Vagina (tissue), 2 donors: Measurements from ENCODE around the gene COL9A3. TPM values are rescaled to one million over a fixed set of nuclear protein-coding genes. Genes with fewer than 3 reads are reported as not detected.

Source experiments
- DNase-seq, 2 donors: peaks; one replicate each; pipeline ENCODE4 v3.0.0-alpha.2; 2017; ENCODE audit errors: extremely low spot score in 2 of 2
- H3K27ac ChIP-seq: fragments of 200-600 bp; sonication (generic); one replicate; pipeline ENCODE4 v1.5.1; 2019
- H3K27me3 ChIP-seq: fragments of 200-600 bp; sonication (generic); one replicate; pipeline ENCODE4 v1.5.1; 2019
- H3K36me3 ChIP-seq, 2 donors: fragments of 200-600 bp; sonication (generic); one replicate each; pipeline ENCODE4 v1.5.1; 2017 to 2019
- H3K4me1 ChIP-seq: fragments of 200-600 bp; sonication (generic); one replicate; pipeline ENCODE4 v1.5.1; 2019
- H3K4me3 ChIP-seq, 2 donors: fragments of 200-600 bp; sonication (generic); 1 replicate in 1 of 2; 2 replicates in 1 of 2; pipeline ENCODE4 v1.5.1; 2016 to 2019
- H3K9me3 ChIP-seq: fragments of 200-600 bp; sonication (generic); one replicate; pipeline ENCODE4 v1.5.1; 2019
- POLR2A ChIP-seq, 2 donors: fragments of 450-650 bp; IDR thresholded peaks; one replicate each; pipeline ENCODE4 v1.6.1; 2017; ENCODE audit warnings: antibody characterized with exemption in 2 of 2, mild to moderate bottlenecking in 2 of 2, moderate library complexity in 2 of 2
- POLR2AphosphoS5 ChIP-seq, 2 donors: sonication (generic); formaldehyde crosslinking; IDR thresholded peaks; one replicate each; pipeline ENCODE4 v1.9.0; 2017; ENCODE audit warnings: antibody characterized with exemption in 2 of 2, mild to moderate bottlenecking in 2 of 2, low read depth in 1 of 2; ENCODE audit not compliant: insufficient read depth in 1 of 2
- intact Hi-C: fragments of 100-400 bp; cut with DNase I; formaldehyde crosslinking; loops from one replicate; pipeline ENCODE4 v1.15.1; 2023
- small RNA-seq: library from RNA; depleted of rRNA; stranded (forward); fragments of <200 nt; gene quantifications from one replicate; pipeline ENCODE3, GENCODE V24; 2016
- total RNA-seq: library from RNA; depleted of rRNA; stranded (reverse); fragments of >200 nt; gene quantifications from one replicate; pipeline ENCODE4 v1.2.3, GENCODE V29; 2016
- TF ChIP-seq, protein P1 (sequence below), 3 experiments: fragments of 450-650 bp in 2 of 3; fragments of 200-600 bp in 1 of 3; sonication (generic) in 1 of 3; IDR thresholded peaks; one replicate each; pipeline ENCODE4 v1.5.1; 2017 to 2019; ENCODE audit warnings: antibody characterized with exemption in 3 of 3, mild to moderate bottlenecking in 2 of 3, moderate library complexity in 2 of 3

The COL9A3 gene
- total RNA-seq, 1 donor from 2014 or later: 1.2 TPM

DNA sequence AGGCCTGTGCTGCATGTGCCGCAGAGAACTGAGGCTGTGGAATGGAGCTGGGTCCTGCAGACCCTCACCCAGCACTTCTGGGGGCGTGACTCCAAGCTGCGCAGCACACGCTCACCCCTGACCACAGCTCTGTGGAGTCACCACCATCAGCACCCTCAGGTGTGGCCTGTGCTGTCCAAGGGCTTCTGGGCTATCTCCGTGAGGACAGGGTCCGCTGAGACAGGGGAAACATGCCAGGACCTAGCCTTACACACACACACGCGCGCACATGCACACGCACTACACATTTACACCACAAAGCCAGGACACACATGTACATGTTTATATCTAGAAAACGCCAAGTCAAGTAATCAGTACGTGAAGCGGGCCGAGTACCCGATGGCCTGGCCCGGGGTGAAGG, 71.6 kb downstream of the COL9A3 start:
- Histone ChIP-seq H3K36me3 (peaks cover 5 to 57% of the 10 kb centered on the region in 2 donors), H3K4me3 (no peak overlapping the region), H3K9me3 (no peaks in the 10 kb centered on the region), H3K27me3 (no peaks in the 10 kb centered on the region), H3K27ac (no peak overlapping the region), H3K4me1 (no peaks in the 10 kb centered on the region)
- DNase-seq: no peak
- TF ChIP-seq, protein P1, sequence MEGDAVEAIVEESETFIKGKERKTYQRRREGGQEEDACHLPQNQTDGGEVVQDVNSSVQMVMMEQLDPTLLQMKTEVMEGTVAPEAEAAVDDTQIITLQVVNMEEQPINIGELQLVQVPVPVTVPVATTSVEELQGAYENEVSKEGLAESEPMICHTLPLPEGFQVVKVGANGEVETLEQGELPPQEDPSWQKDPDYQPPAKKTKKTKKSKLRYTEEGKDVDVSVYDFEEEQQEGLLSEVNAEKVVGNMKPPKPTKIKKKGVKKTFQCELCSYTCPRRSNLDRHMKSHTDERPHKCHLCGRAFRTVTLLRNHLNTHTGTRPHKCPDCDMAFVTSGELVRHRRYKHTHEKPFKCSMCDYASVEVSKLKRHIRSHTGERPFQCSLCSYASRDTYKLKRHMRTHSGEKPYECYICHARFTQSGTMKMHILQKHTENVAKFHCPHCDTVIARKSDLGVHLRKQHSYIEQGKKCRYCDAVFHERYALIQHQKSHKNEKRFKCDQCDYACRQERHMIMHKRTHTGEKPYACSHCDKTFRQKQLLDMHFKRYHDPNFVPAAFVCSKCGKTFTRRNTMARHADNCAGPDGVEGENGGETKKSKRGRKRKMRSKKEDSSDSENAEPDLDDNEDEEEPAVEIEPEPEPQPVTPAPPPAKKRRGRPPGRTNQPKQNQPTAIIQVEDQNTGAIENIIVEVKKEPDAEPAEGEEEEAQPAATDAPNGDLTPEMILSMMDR (IDR thresholded peaks at IDR 0.05): no peak
- TF ChIP-seq POLR2A (IDR thresholded peaks at IDR 0.05): no peak
- TF ChIP-seq POLR2AphosphoS5 (IDR thresholded peaks at IDR 0.05; ENCODE audit: insufficient read depth in 1 of 2, low read depth in 1 of 2): no peak
- intact Hi-C loops: no loop called here

DNA sequence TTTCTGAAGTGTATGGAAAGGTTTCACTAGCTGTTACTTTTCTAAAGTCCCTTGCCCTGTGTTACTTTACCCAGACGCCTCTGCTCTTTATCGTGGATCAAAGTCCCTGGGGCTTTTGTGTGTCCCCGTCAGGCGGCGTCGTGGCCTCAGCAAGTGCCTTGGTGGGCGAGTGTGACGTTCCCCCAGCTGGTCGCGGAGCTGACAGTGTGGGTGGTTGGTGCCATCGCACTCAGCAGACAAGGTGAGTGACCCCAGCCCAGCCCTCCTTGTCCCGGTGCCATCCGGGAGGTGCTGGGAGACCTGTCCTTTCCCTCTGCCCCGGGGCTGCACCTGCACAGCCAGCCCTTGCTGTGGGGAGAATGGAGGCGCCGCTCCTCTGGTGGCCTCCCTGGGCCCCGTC, 72.1 kb downstream of the COL9A3 start:
- Histone ChIP-seq H3K27me3 (no peaks in the 10 kb centered on the region), H3K9me3 (no peaks in the 10 kb centered on the region), H3K4me3 (no peak overlapping the region), H3K27ac (no peak overlapping the region), H3K4me1 (no peaks in the 10 kb centered on the region), H3K36me3 (peaks cover 5 to 62% of the 10 kb centered on the region in 2 donors)
- intact Hi-C loops: no loop called here
- TF ChIP-seq POLR2AphosphoS5 (IDR thresholded peaks at IDR 0.05; ENCODE audit: insufficient read depth in 1 of 2, low read depth in 1 of 2): no peak
- TF ChIP-seq POLR2A (IDR thresholded peaks at IDR 0.05): no peak
- TF ChIP-seq, protein P1 (IDR thresholded peaks at IDR 0.05): no peak
- no peak for DNase-seq

DNA sequence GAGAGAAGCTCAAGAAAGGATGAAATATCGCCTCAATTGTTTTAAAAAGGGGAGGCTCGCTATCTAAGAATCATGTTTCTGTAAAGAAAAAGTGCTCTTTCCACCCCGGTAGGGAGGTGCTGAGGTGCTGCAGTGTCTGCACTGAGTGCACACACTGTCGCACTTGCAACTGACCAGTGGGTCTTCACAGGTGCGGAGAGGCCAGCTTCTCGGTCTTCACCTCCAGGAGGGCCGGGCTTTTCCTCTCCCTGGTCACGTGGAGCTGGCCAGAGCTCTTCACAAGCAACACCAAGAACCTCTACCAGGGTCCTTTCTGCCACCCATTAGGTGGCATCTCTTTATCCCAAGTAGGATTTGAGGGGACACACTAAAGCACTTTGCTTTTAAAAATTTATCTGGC, 72.6 kb downstream of the COL9A3 start:
- H3K4me3 ChIP-seq: no peak overlapping the region
- no peak overlapping the region for H3K27ac ChIP-seq
- H3K9me3 ChIP-seq: no peaks in the 10 kb centered on the region
- H3K27me3 ChIP-seq: no peaks in the 10 kb centered on the region
- H3K36me3 ChIP-seq: peaks cover 5 to 67% of the 10 kb centered on the region in 2 donors
- intact Hi-C loops: no loop called here
- no peak for DNase-seq
- H3K4me1 ChIP-seq: no peaks in the 10 kb centered on the region
- TF ChIP-seq POLR2A (IDR thresholded peaks at IDR 0.05) (no peak), POLR2AphosphoS5 (IDR thresholded peaks at IDR 0.05; ENCODE audit: insufficient read depth in 1 of 2, low read depth in 1 of 2) (no peak)
- TF ChIP-seq, protein P1 (IDR thresholded peaks at IDR 0.05): no peak

DNA sequence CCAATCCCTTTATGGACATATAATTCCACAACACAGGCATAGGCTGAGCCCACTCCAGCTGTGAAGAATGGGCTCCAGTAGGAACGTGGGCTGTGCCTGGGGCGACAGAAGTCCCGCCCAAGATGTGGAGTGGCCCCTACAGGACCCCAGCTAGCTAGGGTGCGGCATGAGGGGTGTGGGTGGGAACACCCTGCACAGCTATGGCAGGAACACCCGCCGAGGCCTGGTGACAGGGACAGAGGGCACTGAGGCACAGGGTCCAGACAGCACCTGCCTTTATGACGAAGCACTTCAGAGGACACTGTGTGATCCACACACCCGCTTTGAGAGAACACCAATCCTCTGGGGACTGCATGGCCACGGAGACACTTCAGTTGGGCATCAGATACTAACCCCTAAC, 73.0 kb downstream of the COL9A3 start:
- Histone ChIP-seq H3K9me3 (no peaks in the 10 kb centered on the region), H3K4me1 (no peaks in the 10 kb centered on the region), H3K36me3 (peaks cover 5 to 71% of the 10 kb centered on the region in 2 donors), H3K27ac (no peak overlapping the region), H3K4me3 (no peak overlapping the region), H3K27me3 (no peaks in the 10 kb centered on the region)
- intact Hi-C loops: no loop called here
- TF ChIP-seq POLR2AphosphoS5 (IDR thresholded peaks at IDR 0.05; ENCODE audit: insufficient read depth in 1 of 2, low read depth in 1 of 2): no peak
- no peak for TF ChIP-seq POLR2A (IDR thresholded peaks at IDR 0.05)
- TF ChIP-seq, protein P1 (IDR thresholded peaks at IDR 0.05): no peak
- no peak for DNase-seq

DNA sequence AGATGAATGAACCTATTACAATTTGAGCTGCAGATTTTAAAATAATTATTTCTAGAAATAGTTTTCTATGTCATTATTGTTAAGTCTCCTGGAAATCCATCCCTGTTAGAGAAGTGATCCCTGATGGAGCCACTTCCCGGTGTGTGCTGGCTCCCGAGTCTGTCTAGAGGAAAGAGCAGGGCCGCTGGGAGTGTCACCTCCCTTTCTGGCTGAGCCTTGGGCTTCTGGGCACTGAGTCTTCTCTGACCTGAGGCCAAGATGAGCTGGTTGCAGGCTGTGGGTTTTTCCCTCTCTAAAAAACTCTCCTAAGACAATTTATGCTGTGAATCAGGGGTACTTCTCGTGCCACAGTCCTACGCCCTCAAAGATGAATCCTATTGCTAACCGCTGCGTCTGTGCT, 73.6 kb downstream of the COL9A3 start:
- Histone ChIP-seq H3K27ac (no peak overlapping the region), H3K36me3 (peaks cover 5 to 74% of the 10 kb centered on the region in 2 donors), H3K4me1 (no peaks in the 10 kb centered on the region), H3K9me3 (no peaks in the 10 kb centered on the region), H3K27me3 (no peaks in the 10 kb centered on the region), H3K4me3 (no peak overlapping the region)
- TF ChIP-seq, protein P1 (IDR thresholded peaks at IDR 0.05): no peak
- no peak for TF ChIP-seq POLR2A (IDR thresholded peaks at IDR 0.05)
- no peak for TF ChIP-seq POLR2AphosphoS5 (IDR thresholded peaks at IDR 0.05; ENCODE audit: insufficient read depth in 1 of 2, low read depth in 1 of 2)
- intact Hi-C loops: no loop called here
- no peak for DNase-seq

Small RNAs within 50 kb of the gene (small RNA-seq; reads per million reads assigned to genes)
- gene DPH3P1: not detected

Other genes with a start within 250 kb of the COL9A3 start
- gene SLCO4A1, start 174.5 kb upstream of the COL9A3 start, total RNA-seq: 45.9 TPM
- gene NTSR1, start 108.2 kb upstream of the COL9A3 start, total RNA-seq: 0.49 TPM
- gene MRGBP, start 20.6 kb upstream of the COL9A3 start, total RNA-seq: 10.6 TPM
- gene OGFR, start 12.2 kb upstream of the COL9A3 start, total RNA-seq: 43.7 TPM
- gene TCFL5, start 44.8 kb downstream of the COL9A3 start, total RNA-seq: 11.5 TPM
- gene DIDO1, start 109.5 kb downstream of the COL9A3 start, total RNA-seq: 58.7 TPM
- gene GID8, start 121.1 kb downstream of the COL9A3 start, total RNA-seq: 30.2 TPM
- gene SLC17A9, start 135.7 kb downstream of the COL9A3 start, total RNA-seq: 2.5 TPM
- not detected for gene BHLHE23, start 189.9 kb downstream of the COL9A3 start, total RNA-seq